ENCODE measurements around the gene INPP5D.

DNA sequence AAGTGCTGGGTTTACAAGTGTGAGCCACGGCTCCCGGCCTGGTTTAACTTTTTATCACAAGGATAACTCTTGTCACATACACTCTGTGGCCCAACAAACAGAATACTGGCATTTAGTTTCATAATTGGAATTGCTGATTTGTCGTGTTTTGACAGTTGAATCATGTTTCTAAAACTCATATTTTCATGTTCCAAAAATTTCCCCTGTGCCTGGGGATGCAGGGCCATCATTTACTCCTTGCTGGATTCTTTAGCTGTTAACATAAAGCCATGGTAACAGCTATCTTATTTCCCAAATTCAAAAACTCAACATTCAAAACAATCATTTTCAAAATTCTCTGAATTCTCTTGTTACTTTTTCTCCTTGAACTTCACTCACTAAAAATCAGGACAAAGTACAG lies 174.9 kb downstream of the INPP5D start:
- TF ChIP-seq POLR2AphosphoS5 (IDR thresholded peaks at IDR 0.05) (no peak), POLR2A (IDR thresholded peaks at IDR 0.05) (no peak)
- TF ChIP-seq, protein P1, sequence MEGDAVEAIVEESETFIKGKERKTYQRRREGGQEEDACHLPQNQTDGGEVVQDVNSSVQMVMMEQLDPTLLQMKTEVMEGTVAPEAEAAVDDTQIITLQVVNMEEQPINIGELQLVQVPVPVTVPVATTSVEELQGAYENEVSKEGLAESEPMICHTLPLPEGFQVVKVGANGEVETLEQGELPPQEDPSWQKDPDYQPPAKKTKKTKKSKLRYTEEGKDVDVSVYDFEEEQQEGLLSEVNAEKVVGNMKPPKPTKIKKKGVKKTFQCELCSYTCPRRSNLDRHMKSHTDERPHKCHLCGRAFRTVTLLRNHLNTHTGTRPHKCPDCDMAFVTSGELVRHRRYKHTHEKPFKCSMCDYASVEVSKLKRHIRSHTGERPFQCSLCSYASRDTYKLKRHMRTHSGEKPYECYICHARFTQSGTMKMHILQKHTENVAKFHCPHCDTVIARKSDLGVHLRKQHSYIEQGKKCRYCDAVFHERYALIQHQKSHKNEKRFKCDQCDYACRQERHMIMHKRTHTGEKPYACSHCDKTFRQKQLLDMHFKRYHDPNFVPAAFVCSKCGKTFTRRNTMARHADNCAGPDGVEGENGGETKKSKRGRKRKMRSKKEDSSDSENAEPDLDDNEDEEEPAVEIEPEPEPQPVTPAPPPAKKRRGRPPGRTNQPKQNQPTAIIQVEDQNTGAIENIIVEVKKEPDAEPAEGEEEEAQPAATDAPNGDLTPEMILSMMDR (IDR thresholded peaks at IDR 0.05), result no peak

Measured in transverse colon (tissue), 4 donors.